ENCODE data around the gene THTPA.
"Not testable (repeated sequence)": the region's sequence is repeated elsewhere in the genome, so short reads cannot be mapped to it uniquely, and the experiment has no call there.

DNA sequence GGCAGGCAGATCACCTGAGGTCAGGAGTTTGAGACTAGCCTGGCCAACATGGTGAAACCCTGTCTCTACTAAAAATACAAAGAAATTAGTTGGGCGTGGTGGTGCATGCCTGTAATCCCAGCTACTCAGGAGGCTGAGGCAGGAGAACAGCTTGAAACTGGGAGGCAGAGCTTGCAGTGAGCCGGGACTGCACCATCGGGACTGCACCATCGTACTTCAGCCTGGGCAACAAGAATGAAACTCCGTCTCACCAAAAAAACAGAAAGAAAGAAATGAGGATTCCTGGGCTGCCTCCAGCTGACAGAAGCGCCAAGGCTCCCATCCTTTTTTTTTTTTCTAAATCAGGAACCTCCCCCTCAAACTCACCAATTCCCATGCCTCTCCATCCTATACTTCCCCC lies 19.2 kb upstream of the THTPA start:
- TF ChIP-seq POLR2A (IDR thresholded peaks at IDR 0.05), result not testable (repeated sequence)
- TF ChIP-seq, protein P1, sequence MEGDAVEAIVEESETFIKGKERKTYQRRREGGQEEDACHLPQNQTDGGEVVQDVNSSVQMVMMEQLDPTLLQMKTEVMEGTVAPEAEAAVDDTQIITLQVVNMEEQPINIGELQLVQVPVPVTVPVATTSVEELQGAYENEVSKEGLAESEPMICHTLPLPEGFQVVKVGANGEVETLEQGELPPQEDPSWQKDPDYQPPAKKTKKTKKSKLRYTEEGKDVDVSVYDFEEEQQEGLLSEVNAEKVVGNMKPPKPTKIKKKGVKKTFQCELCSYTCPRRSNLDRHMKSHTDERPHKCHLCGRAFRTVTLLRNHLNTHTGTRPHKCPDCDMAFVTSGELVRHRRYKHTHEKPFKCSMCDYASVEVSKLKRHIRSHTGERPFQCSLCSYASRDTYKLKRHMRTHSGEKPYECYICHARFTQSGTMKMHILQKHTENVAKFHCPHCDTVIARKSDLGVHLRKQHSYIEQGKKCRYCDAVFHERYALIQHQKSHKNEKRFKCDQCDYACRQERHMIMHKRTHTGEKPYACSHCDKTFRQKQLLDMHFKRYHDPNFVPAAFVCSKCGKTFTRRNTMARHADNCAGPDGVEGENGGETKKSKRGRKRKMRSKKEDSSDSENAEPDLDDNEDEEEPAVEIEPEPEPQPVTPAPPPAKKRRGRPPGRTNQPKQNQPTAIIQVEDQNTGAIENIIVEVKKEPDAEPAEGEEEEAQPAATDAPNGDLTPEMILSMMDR (IDR thresholded peaks at IDR 0.05), result not testable (repeated sequence)

All from uterus (tissue), 2 donors.